Memory B cell (primary cell): ENCODE results near the gene ITGB2.

ENCODE experiments used
- ATAC-seq: fragments of 150-1000 bp; cut with Tn5 transposase; 2 replicates; pipeline ENCODE4 v1.10.0; 2021; ENCODE audit warnings: low read depth, mild to moderate bottlenecking, moderate library complexity
- DNase-seq, 2 donors: peaks; one replicate each; pipeline ENCODE4 v3.0.0; 2022; ENCODE audit warnings: low spot score in 2 of 2
- H3K27ac Mint-ChIP-seq: one replicate; pipeline ENCODE4 v1.8.0; 2022; ENCODE audit warnings: mild to moderate bottlenecking, moderate library complexity, mixed read lengths
- H3K27me3 Mint-ChIP-seq: one replicate; pipeline ENCODE4 v1.8.0; 2022; ENCODE audit warnings: mixed read lengths
- H3K36me3 Mint-ChIP-seq: one replicate; pipeline ENCODE4 v1.8.0; 2022; ENCODE audit warnings: mild to moderate bottlenecking, mixed read lengths
- H3K4me1 Mint-ChIP-seq: one replicate; pipeline ENCODE4 v1.8.0; 2022; ENCODE audit warnings: mixed read lengths
- H3K4me3 Mint-ChIP-seq: one replicate; pipeline ENCODE4 v1.8.0; 2022; ENCODE audit warnings: mild to moderate bottlenecking, moderate library complexity, mixed read lengths
- H3K9me3 Mint-ChIP-seq: one replicate; pipeline ENCODE4 v1.8.0; 2022; ENCODE audit warnings: mixed read lengths

ITGB2 gene

GRCh38 chr21:44939532-44940115 lies 18.9 kb upstream of the ITGB2 start, which contains the start of gene SLX9:
Gene SLX9, plus strand, starts transcription at chr21:44940029. Its CDS starts 29 bp downstream, at chr21:44940058.
- H3K4me3 Mint-ChIP-seq, result peak within 1 kb of the TSS; percentile 89
- peak within 1 kb of the TSS; percentile 86 for H3K27ac Mint-ChIP-seq
- DNase-seq (peak; percentile 68 to 80), ATAC-seq (peak; percentile 94)
- H3K4me1 Mint-ChIP-seq, result peaks cover 33% of the 10 kb centered on the region
- H3K36me3 Mint-ChIP-seq, result peaks cover 5% of the 10 kb centered on the region
- no peaks in the 10 kb centered on the region for H3K27me3 Mint-ChIP-seq
- H3K9me3 Mint-ChIP-seq, result no peaks in the 10 kb centered on the region

GRCh38 chr21:44938772-44939531 lies 18.3 kb upstream of the ITGB2 start:
- H3K27ac Mint-ChIP-seq, result peak overlapping the region; percentile 67
- DNase-seq (no peak), ATAC-seq (no peak)
- peaks cover 33% of the 10 kb centered on the region for H3K4me1 Mint-ChIP-seq
- H3K36me3 Mint-ChIP-seq, result no peaks in the 10 kb centered on the region
- H3K9me3 Mint-ChIP-seq, result no peaks in the 10 kb centered on the region
- peak overlapping the region; percentile 89 for H3K4me3 Mint-ChIP-seq
- no peaks in the 10 kb centered on the region for H3K27me3 Mint-ChIP-seq

- Mint-ChIP-seq H3K4me1 (peaks cover 23% of the 10 kb centered on the region), H3K27me3 (no peaks in the 10 kb centered on the region), H3K36me3 (no peaks in the 10 kb centered on the region), H3K4me3 (no peak overlapping the region), H3K27ac (no peak overlapping the region), H3K9me3 (no peaks in the 10 kb centered on the region)
- ATAC-seq (no peak), DNase-seq (no peak)
Measured at GRCh38 chr21:44935533-44935927, 14.8 kb upstream of the ITGB2 start.

DNA sequence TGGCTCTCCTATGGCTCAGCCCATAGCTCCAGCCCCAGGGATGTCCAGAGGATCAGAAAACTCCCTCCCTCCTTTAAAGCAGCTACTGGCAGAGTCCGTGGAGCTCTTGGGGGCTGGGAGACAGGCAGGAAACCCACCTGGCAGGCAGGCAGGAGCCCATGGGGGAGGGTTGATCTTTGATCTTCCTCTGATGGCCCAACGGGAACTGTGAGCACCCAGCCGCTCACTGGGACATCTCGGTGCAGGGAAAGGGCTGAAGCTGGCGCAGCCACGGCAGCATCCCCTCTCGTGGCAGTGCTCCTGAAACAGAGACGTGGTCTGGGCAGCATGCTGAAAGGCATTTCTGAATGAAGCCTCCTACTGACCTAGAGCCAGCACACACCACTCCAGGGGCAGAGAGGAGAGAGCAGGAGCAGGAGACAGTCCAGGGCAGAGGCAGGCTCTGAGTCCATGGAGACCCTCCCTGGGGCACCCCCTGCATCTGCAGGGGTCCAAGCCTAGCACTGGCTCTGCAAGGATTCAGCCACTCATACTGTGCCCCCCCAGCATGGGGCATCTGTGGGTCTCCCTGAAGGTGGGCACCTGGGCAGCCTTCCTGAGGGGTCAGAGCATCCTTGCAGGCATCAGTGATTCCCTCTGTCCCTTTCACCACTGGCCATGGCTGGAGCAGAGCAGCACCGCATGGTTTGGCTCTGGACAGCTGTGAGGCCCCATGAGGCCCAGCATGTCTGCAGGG lies 14.3 kb upstream of the ITGB2 start:
- DNase-seq, result no peak
- Mint-ChIP-seq H3K4me1 (peaks cover 26% of the 10 kb centered on the region), H3K36me3 (no peaks in the 10 kb centered on the region), H3K4me3 (no peak overlapping the region), H3K9me3 (no peaks in the 10 kb centered on the region), H3K27ac (no peak overlapping the region), H3K27me3 (no peaks in the 10 kb centered on the region)
- no peak for ATAC-seq

DNA sequence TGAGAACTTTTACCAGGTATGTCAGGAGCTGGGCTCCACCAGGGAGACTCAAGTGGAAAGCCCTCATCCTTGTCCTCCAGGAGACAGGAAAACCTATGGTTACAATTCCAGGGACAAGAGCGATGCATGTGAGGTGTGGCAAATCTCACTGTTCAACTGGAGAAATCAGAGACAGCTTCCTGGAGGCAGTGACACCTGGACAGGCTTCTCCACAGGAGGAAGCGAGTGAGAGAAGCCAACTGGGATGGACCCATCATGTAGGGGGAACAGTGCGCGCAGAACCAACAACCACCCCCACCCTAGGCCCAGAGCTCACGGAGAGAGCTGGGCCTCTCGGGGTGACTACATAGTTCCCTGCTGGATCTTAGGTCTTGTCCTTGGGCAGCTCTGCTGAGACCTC lies 13.6 kb upstream of the ITGB2 start:
- no peaks in the 10 kb centered on the region for H3K27me3 Mint-ChIP-seq
- peaks cover 30% of the 10 kb centered on the region for H3K4me1 Mint-ChIP-seq
- H3K9me3 Mint-ChIP-seq, result peaks cover 3% of the 10 kb centered on the region
- no peak overlapping the region for H3K27ac Mint-ChIP-seq
- ATAC-seq (no peak), DNase-seq (no peak)
- H3K36me3 Mint-ChIP-seq, result no peaks in the 10 kb centered on the region
- no peak overlapping the region for H3K4me3 Mint-ChIP-seq

GRCh38 chr21:44933918-44934260 lies 13.2 kb upstream of the ITGB2 start:
- no peaks in the 10 kb centered on the region for H3K36me3 Mint-ChIP-seq
- H3K27ac Mint-ChIP-seq, result no peak overlapping the region

DNA sequence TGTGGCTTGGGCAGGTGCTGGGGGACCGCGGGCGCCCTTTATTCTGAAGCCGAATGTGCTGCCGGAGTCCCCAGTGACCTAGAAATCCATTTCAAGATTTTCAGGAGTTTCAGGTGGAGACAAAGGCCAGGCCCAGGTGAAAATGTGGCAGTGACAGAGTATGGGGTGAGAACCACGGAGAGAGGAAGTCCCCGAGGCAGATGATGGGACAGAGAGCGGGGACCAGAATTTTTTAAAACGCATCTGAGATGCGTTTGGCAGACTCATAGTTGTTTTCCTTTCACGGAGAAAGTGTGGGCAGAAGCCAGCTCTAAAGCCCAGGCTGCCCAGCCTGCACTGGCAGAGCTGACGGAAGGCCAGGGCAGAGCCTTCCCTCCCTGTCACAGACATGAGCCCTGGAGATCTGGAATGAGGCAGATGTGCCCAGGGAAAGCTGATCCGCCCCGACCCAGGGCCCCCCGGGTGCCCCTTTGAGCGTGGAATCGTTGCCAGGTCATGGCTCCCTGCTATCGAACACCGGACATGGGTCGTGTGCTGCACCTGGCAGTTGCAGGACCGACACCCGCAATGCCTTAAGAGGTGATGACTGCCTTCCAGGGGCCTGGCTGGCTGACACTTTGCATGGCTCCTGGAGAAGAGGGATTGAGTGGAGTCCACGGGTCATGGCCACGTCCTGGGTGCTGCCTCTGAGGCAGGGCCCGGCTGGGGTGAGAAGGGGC lies 12.7 kb upstream of the ITGB2 start:
- no peak for ATAC-seq
- H3K9me3 Mint-ChIP-seq, result peaks cover 3% of the 10 kb centered on the region
- no peaks in the 10 kb centered on the region for H3K27me3 Mint-ChIP-seq
- no peaks in the 10 kb centered on the region for H3K36me3 Mint-ChIP-seq
- no peak for DNase-seq
- H3K27ac Mint-ChIP-seq, result no peak overlapping the region
- peaks cover 32% of the 10 kb centered on the region for H3K4me1 Mint-ChIP-seq
- peak overlapping the region; percentile 40 for H3K4me3 Mint-ChIP-seq

More at GRCh38 chr21:44933918-44934260, 13.2 kb upstream of the ITGB2 start:
- peaks cover 3% of the 10 kb centered on the region for H3K9me3 Mint-ChIP-seq
- ATAC-seq (no peak), DNase-seq (no peak)
- H3K4me1 Mint-ChIP-seq, result peaks cover 29% of the 10 kb centered on the region
- H3K27me3 Mint-ChIP-seq, result no peaks in the 10 kb centered on the region
- H3K4me3 Mint-ChIP-seq, result no peak overlapping the region

- Mint-ChIP-seq H3K36me3 (no peaks in the 10 kb centered on the region), H3K4me3 (peak overlapping the region; percentile 87), H3K27me3 (no peaks in the 10 kb centered on the region), H3K4me1 (peaks cover 37% of the 10 kb centered on the region), H3K27ac (no peak overlapping the region), H3K9me3 (peaks cover 3% of the 10 kb centered on the region)
- peak; percentile 56 for ATAC-seq
- DNase-seq, result peak; percentile 74 to 84
Measured at GRCh38 chr21:44932408-44933181, 11.9 kb upstream of the ITGB2 start.

DNA sequence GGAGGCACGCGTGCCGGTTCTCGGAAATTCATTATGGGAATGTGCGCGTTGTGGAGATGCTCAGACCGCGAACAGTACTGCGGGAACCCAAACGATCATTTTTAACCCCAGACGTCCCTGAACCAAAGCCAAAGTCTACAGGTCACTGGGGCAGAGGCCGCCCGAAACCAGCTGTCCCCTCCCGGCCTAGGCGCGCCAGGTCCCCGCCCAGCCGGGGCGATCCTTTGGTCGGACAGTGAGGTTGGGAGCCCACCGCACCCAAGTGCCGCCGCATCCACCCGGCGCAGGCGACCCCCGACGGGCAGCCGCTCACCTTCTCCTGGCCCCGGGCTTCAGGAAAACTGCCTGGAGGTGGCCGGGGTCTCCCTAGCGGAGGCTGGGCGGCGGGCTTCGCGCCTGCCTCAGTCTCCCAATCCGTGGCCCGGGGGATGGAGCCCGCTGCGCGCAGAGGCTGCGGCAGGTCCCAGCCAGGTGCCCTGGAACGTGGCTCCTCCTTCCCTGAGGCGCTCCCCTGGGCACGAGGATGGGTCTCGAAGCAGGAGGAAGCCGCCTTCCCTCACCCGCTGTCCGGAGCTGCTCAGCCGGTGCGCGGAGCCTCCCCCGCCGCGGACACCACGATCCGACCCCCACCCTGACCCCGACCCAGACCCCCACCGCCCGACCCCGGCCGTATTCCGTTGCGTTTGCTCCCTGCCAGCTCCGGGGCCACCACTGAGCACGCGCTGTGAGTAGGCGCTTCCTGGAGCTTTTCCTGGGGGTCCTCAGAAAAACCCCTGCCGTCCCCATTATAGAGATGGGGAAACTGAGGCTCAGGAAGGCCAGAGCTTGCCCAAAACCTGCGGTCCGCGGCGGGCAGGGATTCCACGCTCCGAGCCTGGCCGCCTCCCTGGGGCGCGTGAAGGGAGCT lies 11.1 kb upstream of the ITGB2 start:
- ATAC-seq, result no peak
- H3K4me3 Mint-ChIP-seq, result peak overlapping the region; percentile 87
- H3K9me3 Mint-ChIP-seq, result peaks cover 3% of the 10 kb centered on the region
- H3K27ac Mint-ChIP-seq, result peak overlapping the region; percentile 85
- no peaks in the 10 kb centered on the region for H3K36me3 Mint-ChIP-seq
- peaks cover 45% of the 10 kb centered on the region for H3K4me1 Mint-ChIP-seq
- H3K27me3 Mint-ChIP-seq, result no peaks in the 10 kb centered on the region
- DNase-seq, result no peak

- ATAC-seq (peak; percentile 62), DNase-seq (peak; percentile 52 to 70)
- H3K27ac Mint-ChIP-seq, result peak overlapping the region; percentile 85
- H3K36me3 Mint-ChIP-seq, result no peaks in the 10 kb centered on the region
- no peaks in the 10 kb centered on the region for H3K27me3 Mint-ChIP-seq
- peak overlapping the region; percentile 87 for H3K4me3 Mint-ChIP-seq
- peaks cover 51% of the 10 kb centered on the region for H3K4me1 Mint-ChIP-seq
- H3K9me3 Mint-ChIP-seq, result peaks cover 3% of the 10 kb centered on the region
Measured at GRCh38 chr21:44931137-44931500, 10.4 kb upstream of the ITGB2 start.

DNA sequence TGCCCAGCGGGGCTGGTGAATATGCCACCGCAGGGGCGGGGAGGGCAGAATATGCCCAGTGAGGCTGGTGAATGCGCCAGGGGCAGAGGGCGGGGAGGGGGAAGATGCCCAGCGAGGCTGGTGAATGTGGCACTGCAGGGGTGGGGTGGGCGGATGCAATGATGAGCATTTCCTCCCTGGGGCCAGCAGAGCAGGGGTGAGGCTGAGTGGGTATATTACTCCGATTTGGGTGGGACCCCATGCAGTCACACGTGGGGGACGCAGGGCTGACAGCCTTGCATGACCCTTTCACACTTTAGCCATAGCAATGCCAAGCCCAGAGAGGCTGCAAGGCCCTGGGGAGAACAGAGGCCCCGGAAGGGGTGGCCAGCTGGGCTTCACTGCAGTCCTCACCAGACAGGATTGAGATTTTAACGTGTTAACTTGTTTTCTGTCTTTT lies 9.9 kb upstream of the ITGB2 start:
- DNase-seq (peak; percentile 49 to 55), ATAC-seq (peak; percentile 33)
- H3K27me3 Mint-ChIP-seq, result no peaks in the 10 kb centered on the region
- peak overlapping the region; percentile 85 for H3K27ac Mint-ChIP-seq
- peak overlapping the region; percentile 87 for H3K4me3 Mint-ChIP-seq
- peaks cover 3% of the 10 kb centered on the region for H3K9me3 Mint-ChIP-seq
- no peaks in the 10 kb centered on the region for H3K36me3 Mint-ChIP-seq
- H3K4me1 Mint-ChIP-seq, result peaks cover 53% of the 10 kb centered on the region

GRCh38 chr21:44929799-44930542 lies 9.3 kb upstream of the ITGB2 start:
- Mint-ChIP-seq H3K9me3 (peaks cover 3% of the 10 kb centered on the region), H3K27me3 (no peaks in the 10 kb centered on the region), H3K27ac (peak overlapping the region; percentile 85), H3K4me3 (peak overlapping the region; percentile 87), H3K36me3 (no peaks in the 10 kb centered on the region), H3K4me1 (peaks cover 57% of the 10 kb centered on the region)
- ATAC-seq (no peak), DNase-seq (no peak)
